KBM-7 (cell line): ENCODE measurements around the gene FLNB.
"Not testable (repeated sequence)": the region's sequence is repeated elsewhere in the genome, so short reads cannot be mapped to it uniquely, and the experiment has no call there.

Source experiments
- DNase-seq: peaks from one replicate; pipeline ENCODE4 v3.0.0-alpha.2; 2015
- in situ Hi-C: fragments of 300-500 bp; cut with MboI; formaldehyde crosslinking; loops from 2 replicates; pipeline ENCODE4 v1.14.3; 2020; ENCODE audit warnings: low sequenced_read_pairs, low pct_unique_long_range_greater_than_20kb, mixed read lengths

The FLNB gene

DNA sequence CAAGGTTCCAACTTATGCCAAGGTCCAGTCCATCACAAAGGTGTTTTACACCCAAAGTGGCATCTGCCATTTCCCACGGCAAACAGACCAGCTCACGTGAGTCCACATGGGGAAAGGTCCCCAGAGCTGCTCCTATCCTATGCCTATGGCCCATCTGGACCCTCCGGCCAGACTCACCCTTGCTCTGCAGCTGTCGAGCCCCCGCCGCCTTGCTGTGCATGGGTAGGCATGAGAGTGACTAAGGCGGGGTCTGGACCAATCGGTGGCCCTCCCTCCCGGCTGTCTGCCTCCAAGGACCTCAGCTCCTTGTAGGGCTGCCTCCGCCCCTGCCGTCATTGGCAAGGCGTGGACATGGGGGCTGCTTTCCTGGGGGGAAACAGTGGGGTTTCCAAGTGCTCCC, 175.7 kb downstream of the FLNB start:
- in situ Hi-C loops = loop anchor here (10.0 to 25.0 kb wide), 2 partner anchors 111 to 353 kb away; partner anchors contain the start of gene ACOX2
- no peak for DNase-seq

GRCh38 chr3:58184309-58184981, 176.2 kb downstream of the FLNB start:
- no peak for DNase-seq
- in situ Hi-C loops = loop anchor here (10.0 to 25.0 kb wide), 2 partner anchors 110 to 353 kb away; partner anchors contain the start of gene ACOX2

DNA sequence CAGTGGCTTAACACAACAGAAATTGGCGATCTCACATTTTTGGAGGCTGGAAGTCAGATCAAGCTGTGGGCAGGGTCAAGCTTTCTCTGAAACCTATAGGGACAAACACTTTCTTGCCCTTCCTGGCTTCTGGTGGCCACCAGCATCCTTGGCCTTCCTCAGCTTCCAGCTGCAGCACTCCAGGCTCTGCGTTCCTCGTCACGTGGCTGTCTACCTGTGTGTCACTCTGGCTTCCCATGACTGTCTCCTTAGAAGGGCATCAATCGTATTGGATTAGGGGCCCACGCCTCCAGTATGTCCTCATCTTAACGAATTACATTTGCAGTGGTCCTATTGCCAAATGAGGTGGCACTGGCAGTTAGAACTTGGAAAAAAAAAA, 176.7 kb downstream of the FLNB start:
- no peak for DNase-seq
- in situ Hi-C loops = loop anchor here (10.0 to 25.0 kb wide), 2 partner anchors 110 to 352 kb away; partner anchors contain the start of gene ACOX2

DNA sequence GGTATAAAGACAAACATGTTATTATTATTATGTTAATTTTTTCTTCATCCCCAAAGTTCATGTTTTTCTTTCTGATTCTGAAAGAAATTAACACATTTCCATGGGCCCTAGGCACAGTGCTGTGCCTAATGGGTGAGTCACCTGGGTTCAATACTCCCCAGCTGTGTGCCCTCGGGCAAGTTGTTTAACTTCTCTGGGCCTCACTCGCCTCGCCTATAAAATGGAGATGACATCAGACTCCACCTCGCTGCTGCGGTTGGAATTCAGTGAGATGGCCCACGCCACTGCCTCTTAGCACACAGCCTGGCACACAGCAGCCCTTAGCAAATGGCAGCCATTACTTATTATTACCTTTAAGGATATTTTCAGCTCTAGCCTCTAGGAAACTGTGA, 179.9 kb downstream of the FLNB start:
- DNase-seq = no peak
- in situ Hi-C loops = loop anchor here (10.0 to 25.0 kb wide), 2 partner anchors 107 to 349 kb away; partner anchors contain the start of gene ACOX2

DNA sequence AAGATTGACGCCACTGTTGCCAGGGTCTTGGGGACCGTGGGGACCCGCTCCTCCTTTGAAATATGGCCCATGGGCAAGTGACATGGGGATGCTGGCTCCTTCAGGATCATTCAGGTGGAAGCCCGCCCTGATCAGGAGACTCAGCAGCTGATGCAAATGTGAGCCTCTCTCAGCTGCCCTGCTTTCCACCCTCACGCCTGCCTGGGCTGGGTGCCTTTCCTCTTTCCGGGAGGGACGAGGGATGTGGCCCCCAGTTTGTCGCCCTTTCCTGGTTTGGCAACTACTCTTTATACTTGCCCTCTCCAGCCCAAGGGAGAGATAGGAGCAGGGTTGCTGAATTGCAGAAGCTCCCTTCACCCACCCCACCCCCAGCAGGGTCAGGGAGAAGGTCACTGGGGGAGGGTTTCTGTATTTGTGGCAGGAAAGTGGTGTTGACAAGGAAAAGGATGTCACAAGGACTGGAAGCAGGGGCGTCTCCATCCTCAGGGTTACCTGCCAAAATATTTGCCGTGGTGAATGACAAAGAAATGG, 180.8 kb downstream of the FLNB start:
- in situ Hi-C loops = loop anchor here (10.0 to 25.0 kb wide), 2 partner anchors 106 to 348 kb away; partner anchors contain the start of gene ACOX2
- DNase-seq = no peak

GRCh38 chr3:58189691-58190090, 181.5 kb downstream of the FLNB start:
- in situ Hi-C loops = loop anchor here (10.0 to 25.0 kb wide), 2 partner anchors 105 to 348 kb away; partner anchors contain the start of gene ACOX2
- DNase-seq = no peak

DNA sequence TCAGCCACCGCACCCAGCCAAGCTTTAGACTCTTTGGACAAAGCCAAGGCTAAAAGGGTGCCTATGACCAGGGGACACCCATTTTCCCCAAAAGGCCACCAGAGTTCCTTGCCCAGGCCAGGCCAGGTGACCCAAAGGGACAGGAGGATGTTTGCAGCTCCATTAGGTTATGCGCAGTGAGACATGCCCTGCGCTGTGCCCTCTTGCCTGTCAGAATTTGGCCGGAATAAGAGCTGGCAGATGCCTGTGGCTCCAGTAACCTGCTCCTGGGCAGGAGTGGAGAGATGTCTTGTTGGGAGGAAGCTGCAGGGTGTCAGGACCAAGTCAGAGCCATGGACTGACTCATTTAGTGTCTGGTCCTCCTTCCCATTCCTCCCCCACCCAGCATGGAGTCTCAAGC, 182.1 kb downstream of the FLNB start:
- DNase-seq = no peak
- in situ Hi-C loops = loop anchor here (25.0 kb wide), 1 partner anchor 347 kb away; the partner anchor contains the start of gene ACOX2

DNA sequence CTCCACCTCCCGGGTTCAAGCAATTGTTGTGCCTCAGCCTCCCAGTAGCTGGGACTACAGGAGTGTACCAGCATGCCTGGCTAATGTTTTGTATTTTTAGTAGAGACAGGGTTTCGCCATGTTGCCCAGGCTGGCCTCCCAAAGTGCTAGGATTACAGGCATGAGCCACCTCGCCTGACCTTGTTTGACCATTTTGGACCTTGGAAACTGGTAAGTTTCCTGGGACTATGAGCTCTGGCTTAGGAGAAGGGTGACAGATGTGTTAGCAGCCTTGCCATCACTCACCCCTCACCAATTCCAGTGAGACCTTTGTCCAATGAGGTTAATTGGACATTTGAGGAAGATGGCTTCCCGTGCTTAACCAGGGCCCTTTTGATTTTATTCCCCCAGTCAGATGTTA, 182.7 kb downstream of the FLNB start:
- DNase-seq = no peak
- in situ Hi-C loops = loop anchor here (25.0 kb wide), 1 partner anchor 346 kb away; the partner anchor contains the start of gene ACOX2

DNA sequence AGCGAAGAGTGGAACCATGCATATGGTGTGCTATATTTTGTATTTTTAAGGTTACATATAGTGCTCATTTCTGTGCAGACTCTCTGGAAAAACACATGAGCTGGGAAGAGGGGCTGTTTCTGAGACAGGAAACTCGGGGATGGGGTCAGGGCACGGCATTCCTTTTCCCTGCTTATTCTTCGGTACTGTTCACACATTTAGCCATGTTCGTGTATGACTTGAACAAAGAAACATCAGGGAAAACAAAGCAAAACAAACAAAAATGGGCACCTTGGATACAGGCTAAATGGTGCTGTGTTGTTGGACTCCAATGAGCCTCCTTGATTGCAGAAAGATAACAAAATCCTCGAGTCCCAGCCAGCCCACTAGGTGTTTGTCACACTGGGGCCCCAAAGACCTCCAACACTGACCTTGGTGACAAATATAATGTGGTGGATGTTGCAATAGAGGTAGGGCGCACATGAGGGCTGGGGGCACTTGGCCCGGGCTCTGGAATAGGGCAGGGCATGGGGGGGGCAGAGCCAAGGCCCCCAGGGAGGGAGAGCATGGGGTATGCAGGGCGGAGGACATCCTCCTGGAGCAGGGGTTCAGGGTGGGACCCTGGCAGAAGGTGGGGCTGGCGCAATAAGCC, 183.3 kb downstream of the FLNB start:
- in situ Hi-C loops = loop anchor here (25.0 kb wide), 1 partner anchor 346 kb away; the partner anchor contains the start of gene ACOX2

DNA sequence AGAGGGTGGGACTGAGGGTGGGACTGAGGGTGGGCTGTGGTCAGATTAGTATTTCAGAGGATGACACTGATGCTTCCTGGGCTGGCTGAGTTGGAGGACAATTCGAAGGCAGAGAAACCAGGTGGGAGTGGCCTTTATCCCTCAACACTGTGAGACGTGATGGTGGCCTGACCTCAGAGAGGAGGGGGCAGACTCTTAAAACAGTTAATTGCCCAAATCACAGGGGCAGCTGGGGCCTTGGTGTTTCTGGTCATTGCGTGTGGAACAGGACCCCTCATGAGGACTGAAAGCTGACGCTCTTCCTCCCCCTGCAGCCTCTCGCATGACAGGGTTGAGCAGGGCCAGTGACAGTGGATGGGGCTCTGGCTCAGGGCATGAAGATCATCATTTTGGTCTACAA, 183.8 kb downstream of the FLNB start:
- DNase-seq = no peak
- in situ Hi-C loops = loop anchor here (25.0 kb wide), 1 partner anchor 345 kb away; the partner anchor contains the start of gene ACOX2

More for the DNA sequence above, 183.3 kb downstream of the FLNB start:
- DNase-seq = no peak

DNA sequence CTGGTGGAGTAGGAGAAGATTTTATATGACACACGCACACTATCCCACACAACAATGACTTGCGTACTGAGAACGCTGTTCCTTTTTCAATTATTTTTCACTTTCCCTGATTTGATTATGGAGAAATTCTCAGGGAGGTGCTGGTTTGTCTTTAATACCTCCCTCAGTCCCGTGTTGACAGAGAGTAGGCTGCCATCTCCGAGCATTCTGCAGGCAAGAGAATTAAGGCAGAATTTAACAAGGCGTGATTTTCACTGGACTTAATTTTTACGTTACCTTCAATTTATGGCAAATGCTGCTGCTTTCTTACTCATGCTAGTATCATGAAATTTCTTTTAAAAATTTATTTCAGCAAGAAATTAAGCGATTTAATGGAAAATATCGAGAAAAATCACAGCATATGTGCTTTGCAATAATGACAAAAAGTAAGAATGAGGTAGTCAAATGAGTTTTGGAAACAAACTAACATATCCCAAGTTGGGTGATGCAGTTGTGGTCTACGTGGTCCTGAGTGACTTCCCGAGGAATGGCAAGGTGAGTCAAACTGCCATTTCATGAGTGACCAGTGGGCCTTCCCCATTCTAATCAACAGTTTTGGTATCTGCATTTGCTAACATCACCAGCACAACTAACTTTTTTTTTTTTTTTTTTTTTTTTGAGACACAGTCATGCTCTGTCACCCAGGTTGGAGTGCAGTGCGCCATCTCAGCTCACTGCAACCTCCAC, 185.6 kb downstream of the FLNB start:
- in situ Hi-C loops = loop anchor here (25.0 kb wide), 1 partner anchor 343 kb away; the partner anchor contains the start of gene ACOX2
- DNase-seq = no peak

- no peak for DNase-seq
- in situ Hi-C loops = loop anchor here (25.0 kb wide), 1 partner anchor 340 kb away; the partner anchor contains the start of gene ACOX2
Observed at GRCh38 chr3:58197588-58197987, 189.4 kb downstream of the FLNB start.

- no peak for DNase-seq
- in situ Hi-C loops = loop anchor here (25.0 kb wide), 1 partner anchor 339 kb away; the partner anchor contains the start of gene ACOX2
Observed at GRCh38 chr3:58198362-58198761, 190.1 kb downstream of the FLNB start.

GRCh38 chr3:58198804-58199203, 190.6 kb downstream of the FLNB start:
- no peak for DNase-seq
- in situ Hi-C loops = loop anchor here (25.0 kb wide), 1 partner anchor 338 kb away; the partner anchor contains the start of gene ACOX2

DNA sequence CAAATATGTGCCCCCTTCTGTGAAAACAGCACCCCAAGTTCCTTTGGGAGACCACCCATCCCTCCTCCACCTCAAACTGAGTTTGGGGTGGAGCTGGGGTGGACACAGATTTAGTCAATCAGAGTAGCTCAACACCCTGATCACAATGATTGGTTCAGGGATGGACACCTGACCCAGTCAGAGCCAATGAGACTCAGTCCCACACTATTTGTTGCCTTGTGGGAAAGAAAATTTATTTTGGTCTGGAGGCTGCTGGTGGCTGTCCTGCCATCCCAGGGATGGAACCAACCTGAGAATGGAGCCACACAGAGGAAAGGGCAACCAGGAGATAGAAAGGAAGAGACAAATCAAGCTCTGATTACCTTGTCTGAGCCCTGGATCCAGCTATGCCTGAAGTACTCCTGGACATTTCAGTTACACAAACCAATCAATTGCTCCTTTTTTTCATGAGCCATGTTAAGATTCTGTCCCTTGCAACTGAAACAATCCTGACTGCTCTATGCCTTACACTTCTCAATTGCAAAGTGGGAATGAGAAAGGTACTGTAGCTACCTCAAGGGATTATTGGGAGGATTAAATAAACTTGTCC, 192.0 kb downstream of the FLNB start:
- no peak for DNase-seq
- in situ Hi-C loops = no loop called here

GRCh38 chr3:58200846-58201355, 192.7 kb downstream of the FLNB start:
- in situ Hi-C loops = no loop called here
- DNase-seq = peak; percentile 28

- in situ Hi-C loops = not testable (repeated sequence)
- DNase-seq = peak; percentile 42
Observed at GRCh38 chr3:58201451-58201850, 193.2 kb downstream of the FLNB start.

DNA sequence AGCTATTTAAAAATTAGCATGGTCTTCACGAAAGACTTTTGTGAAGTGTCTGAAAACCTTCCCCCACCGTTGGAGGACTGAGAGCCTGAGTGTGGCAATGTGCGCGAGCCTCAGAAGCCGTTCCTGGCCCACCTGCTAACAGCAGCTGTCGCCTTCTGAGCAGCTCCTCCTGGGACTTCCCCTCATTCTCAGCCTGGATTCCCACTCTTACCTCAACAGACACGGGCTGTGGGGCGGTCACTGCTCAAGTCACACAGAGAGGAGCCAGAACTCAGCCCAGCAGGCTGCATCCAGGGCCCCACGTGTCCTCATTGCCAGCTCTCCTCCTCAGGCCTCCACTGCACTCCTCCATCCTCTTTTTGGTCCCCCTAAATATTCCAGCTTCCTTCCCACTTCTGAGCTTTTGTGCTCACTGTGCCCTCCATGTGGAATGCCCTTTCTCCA, 194.7 kb downstream of the FLNB start:
- in situ Hi-C loops = no loop called here
- DNase-seq = no peak
